ENCODE results near the gene PLIN3.

The PLIN3 gene

GRCh38 chr19:4879041-4879440 lies 11.6 kb upstream of the PLIN3 start (continued):
- TF ChIP-seq ZNF211 (tag by site-specific recombination; IDR thresholded peaks at IDR 0.05; ENCODE audit: low read depth), result no peak
- no peak for TF ChIP-seq GLIS2 (tag by site-specific recombination; IDR thresholded peaks at IDR 0.05)
- no peak for TF ChIP-seq ZNF626 (tag by site-specific recombination; IDR thresholded peaks at IDR 0.05)
- no peak for TF ChIP-seq ZNF561 (tag by site-specific recombination; IDR thresholded peaks at IDR 0.05; ENCODE audit: borderline replicate concordance)
- no peak for TF ChIP-seq ZNF416 (tag by site-specific recombination; IDR thresholded peaks at IDR 0.05)
- TF ChIP-seq ZNF658 (tag by site-specific recombination; IDR thresholded peaks at IDR 0.05), result no peak
- TF ChIP-seq ZNF654 (tag by site-specific recombination; IDR thresholded peaks at IDR 0.05; ENCODE audit: low read depth), result no peak

- ChIA-PET POLR2A (no interaction called here), CTCF (no interaction called here)
- no peak overlapping the region for H3K27ac ChIP-seq (ENCODE audit: extremely low read depth, low read depth, low read length)
- H3K4me1 ChIP-seq (ENCODE audit: control insufficient read depth, insufficient read depth, low read length), result no peaks in the 10 kb centered on the region
- no peaks in the 10 kb centered on the region for H3K36me3 ChIP-seq (ENCODE audit: control insufficient read depth in 2 of 2, insufficient read depth in 1 of 2, low read length in 2 of 2)
- H3K4me3 ChIP-seq (ENCODE audit: low read depth, low read length), result no peak overlapping the region
- H3K9me3 ChIP-seq (ENCODE audit: control insufficient read depth, insufficient read depth, low read depth, low read length), result no peaks in the 10 kb centered on the region
- TF ChIP-seq TRIM28 (IDR thresholded peaks at IDR 0.05; ENCODE audit: borderline replicate concordance, low read length), result no peak
- TF ChIP-seq ZFHX2 (tag by site-specific recombination; conservative IDR thresholded peaks at IDR 0.05), result peak; percentile 70
- peak; percentile 76 for TF ChIP-seq EGR2 (tag by site-specific recombination; IDR thresholded peaks at IDR 0.05; ENCODE audit: low read depth)
- TF ChIP-seq PRDM1 (tag by site-specific recombination; IDR thresholded peaks at IDR 0.05), result no peak
- no peak for TF ChIP-seq ZNF560 (tag by site-specific recombination; IDR thresholded peaks at IDR 0.05; ENCODE audit: borderline replicate concordance)
- no peak for TF ChIP-seq ZNF10 (tag by site-specific recombination; IDR thresholded peaks at IDR 0.05)
These were observed 11.1 kb upstream of the PLIN3 start for GRCh38 chr19:4878491-4878968.

- ChIA-PET POLR2A (no interaction called here), CTCF (no interaction called here)
- no peak overlapping the region for H3K27ac ChIP-seq (ENCODE audit: extremely low read depth, low read depth, low read length)
These were observed 10.5 kb upstream of the PLIN3 start for GRCh38 chr19:4877753-4878490.

GRCh38 chr19:4873930-4874329 lies 6.5 kb upstream of the PLIN3 start:
- H3K9me3 ChIP-seq (ENCODE audit: control insufficient read depth, insufficient read depth, low read depth, low read length), result no peaks in the 10 kb centered on the region
- ChIA-PET CTCF (interaction anchor here (0.5 to 4.7 kb wide), 8 partner anchors 32 to 917 kb away, joined by 3 to 54 read pairs (median 4); partner anchors contain the start of gene DUS3L), POLR2A (interaction anchor here (1.6 kb wide), 1 partner anchor 38 kb away, joined by 9 read pairs; no protein-coding TSS in a partner anchor)
- no peak overlapping the region for H3K27ac ChIP-seq (ENCODE audit: extremely low read depth, low read depth, low read length)
- no peaks in the 10 kb centered on the region for H3K4me1 ChIP-seq (ENCODE audit: control insufficient read depth, insufficient read depth, low read length)
- H3K36me3 ChIP-seq (ENCODE audit: control insufficient read depth in 2 of 2, insufficient read depth in 1 of 2, low read length in 2 of 2), result no peaks in the 10 kb centered on the region
- no peak overlapping the region for H3K4me3 ChIP-seq (ENCODE audit: low read depth, low read length)
- TF ChIP-seq GLI4 (tag by site-specific recombination; IDR thresholded peaks at IDR 0.05), result no peak
- no peak for TF ChIP-seq ZNF639 (tag by site-specific recombination; IDR thresholded peaks at IDR 0.05)
- no peak for TF ChIP-seq ZNF692 (tag by site-specific recombination; IDR thresholded peaks at IDR 0.05)
- TF ChIP-seq ZNF488 (tag by site-specific recombination; IDR thresholded peaks at IDR 0.05), result no peak

More at GRCh38 chr19:4877753-4878490, 10.5 kb upstream of the PLIN3 start:
- Histone ChIP-seq H3K4me3 (ENCODE audit: low read depth, low read length) (no peak overlapping the region), H3K4me1 (ENCODE audit: control insufficient read depth, insufficient read depth, low read length) (no peaks in the 10 kb centered on the region), H3K36me3 (ENCODE audit: control insufficient read depth in 2 of 2, insufficient read depth in 1 of 2, low read length in 2 of 2) (no peaks in the 10 kb centered on the region), H3K9me3 (ENCODE audit: control insufficient read depth, insufficient read depth, low read depth, low read length) (no peaks in the 10 kb centered on the region)
- TF ChIP-seq IKZF3 (tag by site-specific recombination; IDR thresholded peaks at IDR 0.05) (peak; percentile 11; the same call in 1 of the 2 replicates), ZNF280C (tag by site-specific recombination; IDR thresholded peaks at IDR 0.05) (no peak)
